Ovary (tissue), 3 donors: Measurements from ENCODE around the gene ARL10.

Experiments
- EP300 ChIP-seq: sonication (generic); formaldehyde crosslinking; IDR thresholded peaks from one replicate; pipeline ENCODE4 v1.6.1; 2017; ENCODE audit warnings: antibody characterized with exemption
- TF ChIP-seq, protein P1 (sequence below), 3 donors: fragments of 450-650 bp in 2 of 3; fragments of 200-600 bp in 1 of 3; IDR thresholded peaks; one replicate each; pipeline versions ENCODE4 v1.5.1 to v1.8.0; 2016 to 2022; ENCODE audit warnings: antibody characterized with exemption in 3 of 3, mild to moderate bottlenecking in 1 of 3
- donor health status: DM: no; HTN: no; CAD: no.

DNA sequence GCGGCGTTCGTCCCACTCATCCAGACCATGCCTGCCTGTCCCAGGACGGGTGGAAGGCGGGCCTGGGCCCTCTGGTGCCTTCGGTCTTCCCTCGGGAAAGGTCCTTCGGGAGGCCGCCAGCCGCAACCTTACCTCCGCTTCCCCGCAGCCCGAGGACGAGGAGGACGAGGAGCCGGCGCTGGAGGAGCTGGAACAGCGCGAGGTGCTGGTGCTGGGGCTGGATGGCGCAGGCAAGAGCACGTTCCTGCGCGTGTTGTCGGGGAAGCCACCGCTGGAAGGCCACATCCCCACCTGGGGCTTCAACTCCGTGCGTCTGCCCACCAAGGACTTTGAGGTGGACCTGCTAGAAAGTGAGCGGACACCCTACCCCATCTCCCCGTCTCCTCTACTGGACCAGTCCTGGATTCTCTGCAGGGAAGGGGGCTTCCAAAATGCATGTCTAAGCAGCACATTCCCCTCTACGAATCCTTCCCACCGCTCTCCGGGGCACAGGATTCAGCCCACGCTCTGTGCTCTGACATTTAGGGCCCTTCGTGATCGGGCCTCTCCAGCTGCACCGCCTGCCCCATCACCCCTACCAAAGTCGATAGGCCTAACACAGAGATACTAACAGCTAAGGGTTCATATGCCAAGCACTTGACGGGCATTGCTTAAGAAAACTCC, 1.1 kb downstream of the ARL10 start:
- TF ChIP-seq EP300, result no peak
- TF ChIP-seq, protein P1, sequence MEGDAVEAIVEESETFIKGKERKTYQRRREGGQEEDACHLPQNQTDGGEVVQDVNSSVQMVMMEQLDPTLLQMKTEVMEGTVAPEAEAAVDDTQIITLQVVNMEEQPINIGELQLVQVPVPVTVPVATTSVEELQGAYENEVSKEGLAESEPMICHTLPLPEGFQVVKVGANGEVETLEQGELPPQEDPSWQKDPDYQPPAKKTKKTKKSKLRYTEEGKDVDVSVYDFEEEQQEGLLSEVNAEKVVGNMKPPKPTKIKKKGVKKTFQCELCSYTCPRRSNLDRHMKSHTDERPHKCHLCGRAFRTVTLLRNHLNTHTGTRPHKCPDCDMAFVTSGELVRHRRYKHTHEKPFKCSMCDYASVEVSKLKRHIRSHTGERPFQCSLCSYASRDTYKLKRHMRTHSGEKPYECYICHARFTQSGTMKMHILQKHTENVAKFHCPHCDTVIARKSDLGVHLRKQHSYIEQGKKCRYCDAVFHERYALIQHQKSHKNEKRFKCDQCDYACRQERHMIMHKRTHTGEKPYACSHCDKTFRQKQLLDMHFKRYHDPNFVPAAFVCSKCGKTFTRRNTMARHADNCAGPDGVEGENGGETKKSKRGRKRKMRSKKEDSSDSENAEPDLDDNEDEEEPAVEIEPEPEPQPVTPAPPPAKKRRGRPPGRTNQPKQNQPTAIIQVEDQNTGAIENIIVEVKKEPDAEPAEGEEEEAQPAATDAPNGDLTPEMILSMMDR (IDR thresholded peaks at IDR 0.05), result no peak
